Neural cell (in vitro differentiated cells): Measurements from ENCODE around the gene RFC4. TPM values are rescaled to one million over a fixed set of nuclear protein-coding genes. Genes with fewer than 3 reads are reported as not detected.

Source experiments
- H2AFZ ChIP-seq: fragments of 200-600, 300-800 bp; sonication (generic), shearing (Covaris generic); 2 replicates; pipeline ENCODE4 v1.6.0; 2014; ENCODE audit warnings: low read depth, mild to moderate bottlenecking, antibody characterized with exemption, low read length, moderate library complexity
- H3F3A ChIP-seq: fragments of 200-600 bp; shearing (Covaris generic); 2 replicates; pipeline ENCODE4 v1.6.1; 2016; ENCODE audit warnings: mild to moderate bottlenecking, moderate library complexity, mixed read lengths, antibody characterized with exemption, low read length; ENCODE audit not compliant: insufficient read depth, poor library complexity, severe bottlenecking
- H3K27ac ChIP-seq: fragments of 200-600, 300-800 bp; sonication (generic), shearing (Covaris generic); 2 replicates; pipeline ENCODE4 v1.5.1; 2014; ENCODE audit warnings: mild to moderate bottlenecking, low read length, moderate library complexity
- H3K27me3 ChIP-seq: fragments of 300-800, 200-600 bp; sonication (generic), shearing (Covaris generic); 2 replicates; pipeline ENCODE4 v1.6.0; 2014; ENCODE audit warnings: mild to moderate bottlenecking, low read depth, low read length, moderate library complexity; ENCODE audit not compliant: insufficient read depth
- H3K36me3 ChIP-seq: fragments of 300-800, 200-600 bp; sonication (generic), shearing (Covaris generic); 2 replicates; pipeline ENCODE4 v1.5.1; 2014; ENCODE audit warnings: mild to moderate bottlenecking, antibody characterized with exemption, low read length, moderate library complexity; ENCODE audit not compliant: insufficient read depth
- H3K4me2 ChIP-seq: fragments of 300-800, 200-600 bp; sonication (generic), shearing (Covaris generic); 2 replicates; pipeline ENCODE4 v1.6.0; 2014; ENCODE audit warnings: mild to moderate bottlenecking, low read length
- H3K4me3 ChIP-seq: fragments of 300-800, 200-600 bp; sonication (generic), shearing (Covaris generic); 2 replicates; pipeline ENCODE4 v1.5.1; 2014; ENCODE audit warnings: mild to moderate bottlenecking, low read length, moderate library complexity
- H3K79me2 ChIP-seq: fragments of 200-600 bp; shearing (Covaris generic); replicated peaks from 2 replicates; pipeline ENCODE4 v1.6.0; 2014; ENCODE audit warnings: mild to moderate bottlenecking, low read length, moderate library complexity; ENCODE audit not compliant: insufficient read depth
- H3K9ac ChIP-seq: fragments of 300-800, 200-600 bp; sonication (generic), shearing (Covaris generic); 2 replicates; pipeline ENCODE4 v1.6.1; 2016; ENCODE audit warnings: mild to moderate bottlenecking, low read length, mixed read lengths
- H3K9me2 ChIP-seq: fragments of 200-600 bp; shearing (Covaris generic); 2 replicates; pipeline ENCODE4 v1.6.1; 2016; ENCODE audit warnings: mild to moderate bottlenecking, low read length, mixed read lengths; ENCODE audit not compliant: insufficient read depth
- H3K9me3 ChIP-seq: fragments of 200-600, 300-800 bp; sonication (generic), shearing (Covaris generic); 2 replicates; pipeline ENCODE4 v1.6.1; 2016; ENCODE audit warnings: mild to moderate bottlenecking, mixed run types, low read length, moderate library complexity, mixed read lengths
- H4K20me1 ChIP-seq: fragments of 200-600 bp; shearing (Covaris generic); 2 replicates; pipeline ENCODE4 v1.6.1; 2016; ENCODE audit warnings: mild to moderate bottlenecking, mixed run types; ENCODE audit not compliant: insufficient read depth
- EP300 ChIP-seq: fragments of 450-650 bp; conservative IDR thresholded peaks from 2 replicates; pipeline ENCODE4 v1.6.1; 2014; ENCODE audit warnings: antibody characterized with exemption, mild to moderate bottlenecking, moderate library complexity; ENCODE audit not compliant: poor library complexity, severe bottlenecking
- EZH2 ChIP-seq: fragments of 200-600, 300-800 bp; shearing (Covaris generic), sonication (generic); IDR thresholded peaks from 2 replicates; pipeline ENCODE4 v1.6.1; 2014; ENCODE audit warnings: antibody characterized with exemption, low read length, borderline replicate concordance, mild to moderate bottlenecking; ENCODE audit not compliant: insufficient read depth, poor library complexity, severe bottlenecking
- MXI1 ChIP-seq: fragments of 450-650 bp; conservative IDR thresholded peaks from 2 replicates; pipeline ENCODE4 v1.6.1; 2014; ENCODE audit warnings: antibody characterized with exemption, mild to moderate bottlenecking; ENCODE audit not compliant: poor library complexity, severe bottlenecking
- POLR2AphosphoS5 ChIP-seq: IDR thresholded peaks from 2 replicates; pipeline ENCODE4 v1.6.1; 2012
- RAD21 ChIP-seq: fragments of 450-650 bp; conservative IDR thresholded peaks from 2 replicates; pipeline ENCODE4 v1.6.1; 2014; ENCODE audit warnings: antibody characterized with exemption, mild to moderate bottlenecking, moderate library complexity
- SMC3 ChIP-seq: fragments of 450-650 bp; conservative IDR thresholded peaks from 2 replicates; pipeline ENCODE4 v1.6.1; 2014; ENCODE audit warnings: antibody characterized with exemption, mild to moderate bottlenecking, moderate library complexity; ENCODE audit not compliant: poor library complexity
- TAF1 ChIP-seq: IDR thresholded peaks from 2 replicates; pipeline ENCODE4 v1.6.1; 2012; ENCODE audit warnings: low read depth
- polyA plus RNA-seq: library from polyadenylated mRNA; depleted of rRNA; stranded (reverse); fragments of >200 nt; gene quantifications from 2 replicates; pipeline ENCODE4 v1.2.3, GENCODE V29; 2014
- TF ChIP-seq, protein P1 (sequence below): IDR thresholded peaks from 2 replicates; pipeline ENCODE4 v1.6.1; 2012; ENCODE audit warnings: borderline replicate concordance
- TF ChIP-seq, protein P2 (sequence below): fragments of 450-650 bp; IDR thresholded peaks from 2 replicates; pipeline ENCODE4 v1.5.1; 2014; ENCODE audit warnings: antibody characterized with exemption, mild to moderate bottlenecking, moderate library complexity; ENCODE audit not compliant: poor library complexity, severe bottlenecking

Gene RFC4
- polyA plus RNA-seq, 1 donor from 2014 or later, result 85.2 TPM

DNA sequence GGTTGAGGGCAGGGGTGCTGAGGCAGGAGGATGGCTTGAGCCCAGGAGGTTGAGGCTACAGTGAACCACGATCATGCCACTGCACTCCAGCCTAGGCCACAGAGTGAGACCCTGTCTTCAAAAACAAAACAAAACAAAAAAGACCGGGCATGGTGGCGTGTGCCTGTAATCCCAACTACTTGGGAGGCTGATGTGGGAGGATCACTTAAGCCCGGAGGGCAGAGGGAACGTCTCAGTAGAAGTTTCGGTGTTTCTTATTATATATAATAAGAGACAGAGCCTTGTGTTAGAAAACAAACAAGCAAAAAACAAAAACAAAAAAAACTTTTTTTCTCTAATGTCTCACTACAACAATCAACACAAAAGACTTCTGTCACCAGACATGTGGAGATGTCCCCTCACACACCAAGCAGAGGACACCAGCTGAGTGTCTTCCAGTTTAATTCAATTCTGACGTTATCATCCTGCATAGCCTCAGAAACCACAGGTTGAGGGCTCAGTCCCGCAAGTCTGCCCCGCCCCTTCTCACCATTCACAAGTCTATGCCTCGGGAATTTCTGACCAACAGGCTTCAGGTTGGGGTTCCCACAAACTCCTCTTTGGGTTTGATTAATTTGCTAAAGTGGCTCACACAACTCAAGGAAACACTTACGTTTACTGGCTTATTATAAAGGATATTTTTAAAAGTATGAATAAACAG is 46.9 kb downstream of the RFC4 start:
- TF ChIP-seq TAF1 (no peak), POLR2AphosphoS5 (no peak), SMC3 (no peak), RAD21 (no peak)
- Histone ChIP-seq H3F3A (no peaks in the 10 kb centered on the region), H3K79me2 (no peaks in the 10 kb centered on the region), H3K9me2 (no peaks in the 10 kb centered on the region), H4K20me1 (no peaks in the 10 kb centered on the region), H2AFZ (no peak overlapping the region), H3K9me3 (no peaks in the 10 kb centered on the region), H3K9ac (no peak overlapping the region), H3K27me3 (no peaks in the 10 kb centered on the region), H3K36me3 (no peaks in the 10 kb centered on the region), H3K27ac (no peak overlapping the region), H3K4me3 (no peak overlapping the region), H3K4me2 (no peak overlapping the region)

DNA sequence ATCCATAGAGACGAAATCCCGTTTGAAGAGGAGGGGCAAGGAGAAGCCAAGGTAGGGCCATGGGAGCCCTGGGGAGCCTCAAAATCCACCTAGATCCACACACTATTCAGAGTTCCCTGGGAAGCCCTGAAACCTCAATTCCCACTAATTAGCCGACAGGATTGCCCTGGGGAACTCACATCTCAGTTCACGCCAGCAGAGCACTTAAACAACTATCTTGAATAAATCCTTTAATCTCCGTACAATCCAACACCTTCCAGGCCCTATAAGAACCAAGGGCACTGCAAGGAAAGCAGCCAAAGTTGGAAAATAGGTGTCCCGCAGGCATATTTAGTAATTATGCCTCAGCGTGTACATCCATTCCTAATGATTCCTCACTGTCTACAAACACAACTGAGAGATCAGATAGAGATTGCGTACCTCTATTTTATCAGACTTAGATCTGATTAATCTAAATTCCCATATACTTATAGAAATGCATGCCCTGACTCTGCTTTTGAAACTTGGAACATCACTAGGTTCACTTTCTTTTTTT is 48.5 kb downstream of the RFC4 start:
- Histone ChIP-seq H3K36me3 (no peaks in the 10 kb centered on the region), H3K27ac (no peak overlapping the region)

More for the DNA sequence above, 48.5 kb downstream of the RFC4 start:
- no peak overlapping the region for H3K4me3 ChIP-seq
- TF ChIP-seq SMC3, result no peak
- no peak for TF ChIP-seq EP300
- TF ChIP-seq, protein P1, sequence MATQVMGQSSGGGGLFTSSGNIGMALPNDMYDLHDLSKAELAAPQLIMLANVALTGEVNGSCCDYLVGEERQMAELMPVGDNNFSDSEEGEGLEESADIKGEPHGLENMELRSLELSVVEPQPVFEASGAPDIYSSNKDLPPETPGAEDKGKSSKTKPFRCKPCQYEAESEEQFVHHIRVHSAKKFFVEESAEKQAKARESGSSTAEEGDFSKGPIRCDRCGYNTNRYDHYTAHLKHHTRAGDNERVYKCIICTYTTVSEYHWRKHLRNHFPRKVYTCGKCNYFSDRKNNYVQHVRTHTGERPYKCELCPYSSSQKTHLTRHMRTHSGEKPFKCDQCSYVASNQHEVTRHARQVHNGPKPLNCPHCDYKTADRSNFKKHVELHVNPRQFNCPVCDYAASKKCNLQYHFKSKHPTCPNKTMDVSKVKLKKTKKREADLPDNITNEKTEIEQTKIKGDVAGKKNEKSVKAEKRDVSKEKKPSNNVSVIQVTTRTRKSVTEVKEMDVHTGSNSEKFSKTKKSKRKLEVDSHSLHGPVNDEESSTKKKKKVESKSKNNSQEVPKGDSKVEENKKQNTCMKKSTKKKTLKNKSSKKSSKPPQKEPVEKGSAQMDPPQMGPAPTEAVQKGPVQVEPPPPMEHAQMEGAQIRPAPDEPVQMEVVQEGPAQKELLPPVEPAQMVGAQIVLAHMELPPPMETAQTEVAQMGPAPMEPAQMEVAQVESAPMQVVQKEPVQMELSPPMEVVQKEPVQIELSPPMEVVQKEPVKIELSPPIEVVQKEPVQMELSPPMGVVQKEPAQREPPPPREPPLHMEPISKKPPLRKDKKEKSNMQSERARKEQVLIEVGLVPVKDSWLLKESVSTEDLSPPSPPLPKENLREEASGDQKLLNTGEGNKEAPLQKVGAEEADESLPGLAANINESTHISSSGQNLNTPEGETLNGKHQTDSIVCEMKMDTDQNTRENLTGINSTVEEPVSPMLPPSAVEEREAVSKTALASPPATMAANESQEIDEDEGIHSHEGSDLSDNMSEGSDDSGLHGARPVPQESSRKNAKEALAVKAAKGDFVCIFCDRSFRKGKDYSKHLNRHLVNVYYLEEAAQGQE, result no peak
- TF ChIP-seq, protein P2, sequence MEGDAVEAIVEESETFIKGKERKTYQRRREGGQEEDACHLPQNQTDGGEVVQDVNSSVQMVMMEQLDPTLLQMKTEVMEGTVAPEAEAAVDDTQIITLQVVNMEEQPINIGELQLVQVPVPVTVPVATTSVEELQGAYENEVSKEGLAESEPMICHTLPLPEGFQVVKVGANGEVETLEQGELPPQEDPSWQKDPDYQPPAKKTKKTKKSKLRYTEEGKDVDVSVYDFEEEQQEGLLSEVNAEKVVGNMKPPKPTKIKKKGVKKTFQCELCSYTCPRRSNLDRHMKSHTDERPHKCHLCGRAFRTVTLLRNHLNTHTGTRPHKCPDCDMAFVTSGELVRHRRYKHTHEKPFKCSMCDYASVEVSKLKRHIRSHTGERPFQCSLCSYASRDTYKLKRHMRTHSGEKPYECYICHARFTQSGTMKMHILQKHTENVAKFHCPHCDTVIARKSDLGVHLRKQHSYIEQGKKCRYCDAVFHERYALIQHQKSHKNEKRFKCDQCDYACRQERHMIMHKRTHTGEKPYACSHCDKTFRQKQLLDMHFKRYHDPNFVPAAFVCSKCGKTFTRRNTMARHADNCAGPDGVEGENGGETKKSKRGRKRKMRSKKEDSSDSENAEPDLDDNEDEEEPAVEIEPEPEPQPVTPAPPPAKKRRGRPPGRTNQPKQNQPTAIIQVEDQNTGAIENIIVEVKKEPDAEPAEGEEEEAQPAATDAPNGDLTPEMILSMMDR, result no peak
- no peak for TF ChIP-seq POLR2AphosphoS5
- no peak for TF ChIP-seq MXI1
- no peak for TF ChIP-seq EZH2
- no peak for TF ChIP-seq RAD21
- TF ChIP-seq TAF1, result no peak
- no peaks in the 10 kb centered on the region for H3F3A ChIP-seq
- no peaks in the 10 kb centered on the region for H3K9me3 ChIP-seq
- no peaks in the 10 kb centered on the region for H3K9me2 ChIP-seq
- H4K20me1 ChIP-seq, result no peaks in the 10 kb centered on the region
- no peak overlapping the region for H3K9ac ChIP-seq
- no peaks in the 10 kb centered on the region for H3K79me2 ChIP-seq
- no peak overlapping the region for H2AFZ ChIP-seq
- no peaks in the 10 kb centered on the region for H3K27me3 ChIP-seq
- H3K4me2 ChIP-seq, result no peak overlapping the region
